Gastroesophageal sphincter (tissue), 4 donors: ENCODE measurements around the gene U2SURP. TPM values are rescaled to one million over a fixed set of nuclear protein-coding genes. Genes with fewer than 3 reads are reported as not detected.
"Not testable (repeated sequence)": the region's sequence is repeated elsewhere in the genome, so short reads cannot be mapped to it uniquely, and the experiment has no call there.

Experiments
- ATAC-seq: fragments of 150-250 bp; one replicate; pipeline ENCODE4 v1.9.1; 2016; ENCODE audit warnings: mild to moderate bottlenecking, moderate library complexity
- H3K27ac ChIP-seq, 4 donors: fragments of 200-600 bp; sonication (generic) in 3 of 4; 1 replicate in 3 of 4; 2 replicates in 1 of 4; pipeline ENCODE4 v1.5.1; 2016 to 2019
- H3K27me3 ChIP-seq: fragments of 200-600 bp; sonication (generic); one replicate; pipeline ENCODE4 v1.5.1; 2019
- H3K36me3 ChIP-seq, 2 donors: fragments of 200-600 bp; sonication (generic); one replicate each; pipeline ENCODE4 v1.5.1; 2019; ENCODE audit warnings: control low read depth in 1 of 2
- H3K4me1 ChIP-seq, 3 donors: fragments of 200-600 bp; sonication (generic); 1 replicate in 2 of 3; 2 replicates in 1 of 3; pipeline ENCODE4 v1.5.1; 2016 to 2019; ENCODE audit warnings: control low read depth in 2 of 3
- H3K4me3 ChIP-seq, 2 donors: fragments of 200-600 bp; sonication (generic); one replicate each; pipeline ENCODE4 v1.5.1; 2019; ENCODE audit warnings: mild to moderate bottlenecking in 1 of 2, moderate library complexity in 1 of 2
- H3K9me3 ChIP-seq, 3 donors: fragments of 200-600 bp; sonication (generic); one replicate each; pipeline ENCODE4 v1.5.1; 2017 to 2019; ENCODE audit warnings: control low read depth in 2 of 3
- EP300 ChIP-seq: sonication (generic); formaldehyde crosslinking; IDR thresholded peaks from one replicate; pipeline ENCODE4 v1.6.1; 2017; ENCODE audit warnings: antibody characterized with exemption, mild to moderate bottlenecking
- POLR2A ChIP-seq, 2 donors: fragments of 450-650 bp; IDR thresholded peaks; one replicate each; pipeline ENCODE4 v1.6.1; 2017; ENCODE audit warnings: antibody characterized with exemption in 2 of 2, mild to moderate bottlenecking in 2 of 2, moderate library complexity in 1 of 2
- POLR2AphosphoS5 ChIP-seq: sonication (generic); formaldehyde crosslinking; IDR thresholded peaks from one replicate; pipeline ENCODE4 v1.6.1; 2017; ENCODE audit warnings: antibody characterized with exemption
- WGBS, 2 donors: methylation state at CpG; one replicate each; pipeline ENCODE4 v1.1.5; 2018; ENCODE audit warnings: low coverage in 1 of 2; 5-methylcytosine and 5-hydroxymethylcytosine counted together
- total RNA-seq, 4 donors: library from RNA; depleted of rRNA; stranded (reverse); fragments of >200 nt; gene quantifications; one replicate each; pipeline ENCODE4 v1.1.0, GENCODE V29; 2016
- TF ChIP-seq, protein P1 (sequence below), 4 experiments: fragments of 200-600 bp in 2 of 4; fragments of 450-650 bp in 2 of 4; sonication (generic) in 1 of 4; IDR thresholded peaks; one replicate each; pipeline ENCODE4 v1.5.1; 2017 to 2019; ENCODE audit warnings: antibody characterized with exemption in 4 of 4, mild to moderate bottlenecking in 2 of 4, moderate library complexity in 2 of 4

Gene U2SURP
- total RNA-seq, 4 donors from 2014 or later: 40.5 to 111 (median 60.4) TPM

DNA sequence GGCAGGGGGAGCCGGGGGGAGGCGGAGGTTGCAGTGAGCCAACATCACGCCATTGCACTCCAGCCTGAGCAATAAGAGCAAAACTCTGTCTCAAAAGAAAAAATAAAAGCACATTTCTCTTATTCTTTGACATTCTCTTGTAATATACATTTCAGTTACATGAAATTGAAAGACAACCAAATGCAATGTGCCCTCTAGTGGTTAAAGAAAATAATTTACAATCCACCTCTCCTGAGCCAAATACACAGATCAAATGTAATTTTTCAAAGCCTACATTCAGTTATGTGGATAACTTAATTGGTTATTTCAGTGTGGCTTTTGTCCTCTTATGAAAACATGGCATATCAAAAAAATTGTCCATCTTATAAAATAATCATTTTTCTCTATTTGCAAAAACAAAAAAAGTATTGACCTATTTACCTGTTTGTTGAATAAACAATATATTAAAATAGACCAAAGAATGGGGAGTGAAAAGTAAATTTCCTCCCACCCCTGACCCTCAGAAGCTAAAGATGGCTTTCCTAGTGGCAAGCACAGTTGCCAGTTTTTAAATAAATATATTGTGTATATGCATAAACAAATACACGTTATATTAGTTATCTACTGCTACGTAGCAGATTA is 14.2 kb upstream of the U2SURP start:
- peak overlapping the region in 2 of 4 donors; percentile 1 to 11 for H3K27ac ChIP-seq
- TF ChIP-seq, protein P1, sequence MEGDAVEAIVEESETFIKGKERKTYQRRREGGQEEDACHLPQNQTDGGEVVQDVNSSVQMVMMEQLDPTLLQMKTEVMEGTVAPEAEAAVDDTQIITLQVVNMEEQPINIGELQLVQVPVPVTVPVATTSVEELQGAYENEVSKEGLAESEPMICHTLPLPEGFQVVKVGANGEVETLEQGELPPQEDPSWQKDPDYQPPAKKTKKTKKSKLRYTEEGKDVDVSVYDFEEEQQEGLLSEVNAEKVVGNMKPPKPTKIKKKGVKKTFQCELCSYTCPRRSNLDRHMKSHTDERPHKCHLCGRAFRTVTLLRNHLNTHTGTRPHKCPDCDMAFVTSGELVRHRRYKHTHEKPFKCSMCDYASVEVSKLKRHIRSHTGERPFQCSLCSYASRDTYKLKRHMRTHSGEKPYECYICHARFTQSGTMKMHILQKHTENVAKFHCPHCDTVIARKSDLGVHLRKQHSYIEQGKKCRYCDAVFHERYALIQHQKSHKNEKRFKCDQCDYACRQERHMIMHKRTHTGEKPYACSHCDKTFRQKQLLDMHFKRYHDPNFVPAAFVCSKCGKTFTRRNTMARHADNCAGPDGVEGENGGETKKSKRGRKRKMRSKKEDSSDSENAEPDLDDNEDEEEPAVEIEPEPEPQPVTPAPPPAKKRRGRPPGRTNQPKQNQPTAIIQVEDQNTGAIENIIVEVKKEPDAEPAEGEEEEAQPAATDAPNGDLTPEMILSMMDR (IDR thresholded peaks at IDR 0.05): peak; percentile 57 to 69 (median 64)
- no peak for TF ChIP-seq POLR2A (IDR thresholded peaks at IDR 0.05)
- H3K9me3 ChIP-seq: no peaks in the 10 kb centered on the region
- 17 to 27% methylated on average over 3 of the region's 5 CpGs for WGBS, 2 donors
- no peaks in the 10 kb centered on the region for H3K27me3 ChIP-seq
- peaks cover 0 to 12% (median 0%) of the 10 kb centered on the region in 3 donors for H3K4me1 ChIP-seq
- ATAC-seq: no peak
- no peak overlapping the region for H3K4me3 ChIP-seq
- H3K36me3 ChIP-seq: no peaks in the 10 kb centered on the region

DNA sequence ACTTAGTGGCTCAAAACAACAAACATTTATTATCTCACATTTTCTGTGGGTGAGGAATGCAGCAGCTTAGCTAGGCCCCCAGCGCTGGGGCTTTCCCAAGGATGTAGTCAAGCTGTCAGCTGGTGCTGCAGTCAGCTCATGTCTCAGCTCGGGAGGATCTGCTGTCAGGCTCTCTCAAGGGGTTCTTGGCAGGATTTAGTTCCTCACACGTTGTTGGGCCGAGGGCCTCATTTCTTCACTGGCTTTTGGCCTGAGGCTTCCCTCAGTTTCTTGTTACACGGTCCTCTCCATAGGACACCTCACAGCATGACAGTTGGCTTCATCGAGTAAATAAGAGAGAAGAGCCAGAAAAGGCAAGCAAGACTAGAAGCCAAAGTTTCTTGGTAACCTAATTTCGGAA is 13.7 kb upstream of the U2SURP start:
- peak; percentile 82 for ATAC-seq
- TF ChIP-seq POLR2AphosphoS5 (no peak), POLR2A (IDR thresholded peaks at IDR 0.05) (no peak), EP300 (no peak)
- TF ChIP-seq, protein P1 (IDR thresholded peaks at IDR 0.05): no peak
- no peaks in the 10 kb centered on the region for H3K9me3 ChIP-seq
- H3K36me3 ChIP-seq: no peaks in the 10 kb centered on the region
- peak overlapping the region in 2 of 4 donors; percentile 1 to 11 for H3K27ac ChIP-seq
- no peaks in the 10 kb centered on the region for H3K27me3 ChIP-seq
- WGBS, 2 donors: 10 to 42% methylated on average over 1 to 7 of the region's 7 CpGs
- H3K4me1 ChIP-seq: peaks cover 0 to 12% (median 0%) of the 10 kb centered on the region in 3 donors
- no peak overlapping the region for H3K4me3 ChIP-seq

GRCh38 chr3:142988221-142988620 is 13.1 kb upstream of the U2SURP start:
- not testable (repeated sequence) for H3K36me3 ChIP-seq, H3K9me3 ChIP-seq, H3K4me3 ChIP-seq, H3K27me3 ChIP-seq, ATAC-seq
- Histone ChIP-seq H3K4me1 (peaks cover 0 to 12% (median 0%) of the 10 kb centered on the region in 3 donors), H3K27ac (peak overlapping the region in 1 of 4 donors; percentile 11)
- 75% methylated on average over 2 of the region's 2 CpGs for WGBS, 2 donors

GRCh38 chr3:142988826-142989225 is 12.5 kb upstream of the U2SURP start:
- not testable (repeated sequence) for H3K27me3 ChIP-seq, H3K27ac ChIP-seq, H3K36me3 ChIP-seq, H3K9me3 ChIP-seq, ATAC-seq, H3K4me3 ChIP-seq
- H3K4me1 ChIP-seq: peaks cover 0 to 12% (median 0%) of the 10 kb centered on the region in 3 donors
- no CpG with 5 or more reads among the region's 3 CpGs for WGBS, 2 donors

GRCh38 chr3:142990721-142991120 is 10.6 kb upstream of the U2SURP start:
- no peaks in the 10 kb centered on the region for H3K36me3 ChIP-seq
- H3K27me3 ChIP-seq: no peaks in the 10 kb centered on the region
- H3K27ac ChIP-seq: no peak overlapping the region
- H3K4me3 ChIP-seq: no peak overlapping the region
- no peak for ATAC-seq
- no peak for TF ChIP-seq POLR2AphosphoS5
- TF ChIP-seq, protein P1 (IDR thresholded peaks at IDR 0.05): no peak
- no peak for TF ChIP-seq POLR2A (IDR thresholded peaks at IDR 0.05)
- TF ChIP-seq EP300: no peak
- H3K9me3 ChIP-seq: no peaks in the 10 kb centered on the region
- H3K4me1 ChIP-seq: peaks cover 0 to 12% (median 0%) of the 10 kb centered on the region in 3 donors
- 43% methylated on average over 3 of the region's 5 CpGs; no CpG with 5 or more reads in 1 of the 2 donors for WGBS, 2 donors

GRCh38 chr3:142992323-142992722 is 9.0 kb upstream of the U2SURP start:
- Histone ChIP-seq H3K36me3 (no peaks in the 10 kb centered on the region), H3K4me3 (no peak overlapping the region), H3K27me3 (no peaks in the 10 kb centered on the region), H3K27ac (no peak overlapping the region), H3K9me3 (no peaks in the 10 kb centered on the region), H3K4me1 (peaks cover 0 to 12% (median 0%) of the 10 kb centered on the region in 3 donors)
- 60 to 78% methylated on average over 1 to 4 of the region's 7 CpGs for WGBS, 2 donors
- no peak for ATAC-seq
- TF ChIP-seq EP300 (no peak), POLR2AphosphoS5 (no peak), POLR2A (IDR thresholded peaks at IDR 0.05) (no peak)
- TF ChIP-seq, protein P1 (IDR thresholded peaks at IDR 0.05): no peak
